CD4-positive, alpha-beta T cell (primary cell): ENCODE data around the gene GTF2H4. TPM values are rescaled to one million over a fixed set of nuclear protein-coding genes. Genes with fewer than 3 reads are reported as not detected.

Experiments
- ATAC-seq: fragments of 200-7000 bp; cut with Tn5 transposase; one replicate; pipeline ENCODE4 v1.10.0; 2022; ENCODE audit warnings: mild to moderate bottlenecking; ENCODE audit not compliant: poor library complexity
- CTCF ChIA-PET: fragments of 350-600 bp; sonication (Branson Sonifier 250); formaldehyde crosslinking; loops from one replicate; lab custom pipeline; 2021; ENCODE audit warnings: antibody characterized with exemption, inconsistent platforms; lab: Charles Lee
- POLR2A ChIA-PET: fragments of 350-600 bp; sonication (Branson Sonifier 250); formaldehyde crosslinking; loops from one replicate; lab custom pipeline; 2021; ENCODE audit warnings: antibody characterized with exemption, inconsistent platforms; lab: Charles Lee
- DNase-seq, 14 experiments: peaks; one replicate each; pipeline ENCODE4 v3.0.0-alpha.2; 2013 to 2020; ENCODE audit warnings: mixed read lengths in 2 of 14
- H3K27ac ChIP-seq, 2 donors: one replicate each; pipeline versions ENCODE4 v1.5.1 to v1.7.0; 2013; ENCODE audit warnings: low read length in 2 of 2, low read depth in 1 of 2, mild to moderate bottlenecking in 1 of 2
- H3K27me3 ChIP-seq, 2 experiments: 1 replicate in 1 of 2; 2 replicates in 1 of 2; pipeline versions ENCODE4 v1.6.1 to v1.7.0; 2013; ENCODE audit warnings: low read length in 2 of 2, control low read depth in 1 of 2, mild to moderate bottlenecking in 1 of 2, moderate library complexity in 1 of 2; ENCODE audit not compliant: insufficient read depth in 2 of 2, control insufficient read depth in 1 of 2
- H3K36me3 ChIP-seq: one replicate; pipeline ENCODE4 v1.6.1; 2013; ENCODE audit warnings: low read length, control low read depth; ENCODE audit not compliant: insufficient read depth
- H3K4me1 ChIP-seq: one replicate; pipeline ENCODE4 v1.6.1; 2013; ENCODE audit warnings: low read length, control low read depth; ENCODE audit not compliant: insufficient read depth
- H3K4me3 ChIP-seq: one replicate; pipeline ENCODE4 v1.5.1; 2013; ENCODE audit warnings: mild to moderate bottlenecking, low read length, moderate library complexity
- H3K9me3 ChIP-seq, 2 experiments: 1 replicate in 1 of 2; 2 replicates in 1 of 2; pipeline versions ENCODE4 v1.6.1 to v1.7.0; 2013; ENCODE audit warnings: low read length in 2 of 2, mild to moderate bottlenecking in 2 of 2, control low read depth in 1 of 2, moderate library complexity in 1 of 2; ENCODE audit not compliant: control insufficient read depth in 1 of 2, insufficient read depth in 1 of 2
- H3K27ac Mint-ChIP-seq: one replicate; pipeline ENCODE4 v1.8.0; 2020; ENCODE audit warnings: mixed read lengths
- H3K27me3 Mint-ChIP-seq: one replicate; pipeline ENCODE4 v1.8.0; 2021; ENCODE audit warnings: mixed read lengths
- H3K36me3 Mint-ChIP-seq: one replicate; pipeline ENCODE4 v1.8.0; 2021; ENCODE audit warnings: low read depth, mixed read lengths
- H3K4me1 Mint-ChIP-seq: one replicate; pipeline ENCODE4 v1.8.0; 2021; ENCODE audit warnings: low read depth, mixed read lengths
- H3K4me3 Mint-ChIP-seq: one replicate; pipeline ENCODE4 v1.8.0; 2020; ENCODE audit warnings: mild to moderate bottlenecking, mixed read lengths
- H3K9me3 Mint-ChIP-seq: one replicate; pipeline ENCODE4 v1.8.0; 2020; ENCODE audit warnings: mixed read lengths
- intact Hi-C, 2 experiments: fragments of 100-400 bp; cut with DNase I in 1 of 2; cut with micrococcal nuclease in 1 of 2; formaldehyde crosslinking; loops; one replicate each; pipeline versions ENCODE4 v1.15.1 to v1.9.0; 2023 to 2025; cut with DNase I, micrococcal nuclease
- total RNA-seq, 174 experiments: library from RNA in 2 of 174; stranded (reverse) in 2 of 174; gene quantifications; one replicate each; pipeline ENCODE4 v1.2.3 and lab custom pipeline; 2021 to 2026
- TF ChIP-seq, protein P1 (sequence below): fragments of 200-600 bp; IDR thresholded peaks from one replicate; pipeline ENCODE4 v1.8.0; 2022; ENCODE audit warnings: antibody characterized with exemption, mild to moderate bottlenecking

GTF2H4 gene
- total RNA-seq, 2 experiments from 2014 or later = 7.7 to 10.7 TPM

DNA sequence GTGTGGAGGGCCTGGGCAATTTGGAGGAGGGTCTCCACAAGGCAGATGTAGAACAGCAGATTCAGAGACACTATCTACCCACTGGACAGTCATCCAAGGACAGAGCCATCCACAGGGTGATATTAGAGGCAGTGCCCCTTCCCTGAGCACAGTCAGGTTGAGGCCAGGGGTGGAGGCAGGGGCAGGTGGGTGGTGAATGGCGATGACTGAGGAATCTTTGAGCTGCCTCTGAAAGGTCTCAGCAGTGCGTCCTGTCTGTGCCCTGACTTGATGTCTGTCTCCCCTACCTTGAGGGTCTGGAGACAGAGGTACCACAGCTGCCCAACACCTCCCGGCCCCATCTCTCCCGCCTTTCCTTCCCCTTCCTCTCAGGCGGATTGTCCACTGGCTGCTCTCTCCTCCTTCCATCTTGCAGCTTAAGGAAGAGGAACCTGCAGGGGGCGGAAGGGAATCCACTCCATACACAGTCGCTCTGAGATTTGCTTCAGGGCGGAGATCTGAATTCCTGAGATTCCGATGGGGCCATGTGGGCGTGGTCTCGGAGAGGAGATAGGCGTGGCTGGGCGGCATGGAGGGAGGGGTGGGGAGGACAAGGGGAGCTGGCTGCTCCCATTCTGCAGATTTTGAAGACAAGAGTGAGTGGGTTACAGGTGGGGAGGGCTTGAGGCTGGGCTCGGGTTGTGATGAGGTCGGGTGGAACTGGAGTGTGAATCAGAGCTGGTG, 34.5 kb downstream of the GTF2H4 start:
- intact Hi-C loops = no loop called here
- peaks cover 38 to 46% of the 10 kb centered on the region in 2 experiments for H3K27me3 ChIP-seq
- CTCF ChIA-PET = interaction anchor here (1.2 kb wide), 1 partner anchor 144 kb away, joined by 3 read pairs; no protein-coding TSS in a partner anchor

DNA sequence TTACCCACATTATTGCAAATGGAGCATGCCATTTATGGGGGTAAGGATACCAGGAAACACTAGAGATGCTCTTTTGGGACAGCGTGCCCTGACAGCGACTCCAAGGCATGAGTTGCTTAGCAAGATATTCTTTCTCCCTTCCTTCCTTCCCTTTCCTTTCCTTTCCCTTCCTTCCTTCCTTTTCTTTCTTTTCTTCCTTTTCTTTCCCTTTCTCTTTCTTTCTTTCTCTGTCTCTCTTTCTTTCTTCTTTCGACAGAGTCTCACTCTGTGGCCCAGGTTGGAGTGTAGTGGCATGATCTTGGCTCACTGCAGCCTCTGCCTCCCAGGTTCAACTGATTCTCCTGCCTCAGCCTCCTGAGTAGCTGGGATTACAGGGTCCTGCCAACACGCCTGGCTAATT, 36.0 kb downstream of the GTF2H4 start:
- TF ChIP-seq, protein P1, sequence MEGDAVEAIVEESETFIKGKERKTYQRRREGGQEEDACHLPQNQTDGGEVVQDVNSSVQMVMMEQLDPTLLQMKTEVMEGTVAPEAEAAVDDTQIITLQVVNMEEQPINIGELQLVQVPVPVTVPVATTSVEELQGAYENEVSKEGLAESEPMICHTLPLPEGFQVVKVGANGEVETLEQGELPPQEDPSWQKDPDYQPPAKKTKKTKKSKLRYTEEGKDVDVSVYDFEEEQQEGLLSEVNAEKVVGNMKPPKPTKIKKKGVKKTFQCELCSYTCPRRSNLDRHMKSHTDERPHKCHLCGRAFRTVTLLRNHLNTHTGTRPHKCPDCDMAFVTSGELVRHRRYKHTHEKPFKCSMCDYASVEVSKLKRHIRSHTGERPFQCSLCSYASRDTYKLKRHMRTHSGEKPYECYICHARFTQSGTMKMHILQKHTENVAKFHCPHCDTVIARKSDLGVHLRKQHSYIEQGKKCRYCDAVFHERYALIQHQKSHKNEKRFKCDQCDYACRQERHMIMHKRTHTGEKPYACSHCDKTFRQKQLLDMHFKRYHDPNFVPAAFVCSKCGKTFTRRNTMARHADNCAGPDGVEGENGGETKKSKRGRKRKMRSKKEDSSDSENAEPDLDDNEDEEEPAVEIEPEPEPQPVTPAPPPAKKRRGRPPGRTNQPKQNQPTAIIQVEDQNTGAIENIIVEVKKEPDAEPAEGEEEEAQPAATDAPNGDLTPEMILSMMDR = no peak
- Histone ChIP-seq H3K4me3 (no peak overlapping the region), H3K27ac (no peak overlapping the region), H3K27me3 (peaks cover 38 to 46% of the 10 kb centered on the region in 2 experiments), H3K4me1 (peaks cover 4% of the 10 kb centered on the region), H3K36me3 (no peaks in the 10 kb centered on the region), H3K9me3 (peaks cover 0 to 3% of the 10 kb centered on the region in 2 experiments)
- Mint-ChIP-seq H3K9me3 (no peaks in the 10 kb centered on the region), H3K4me3 (no peak overlapping the region), H3K36me3 (no peaks in the 10 kb centered on the region), H3K27me3 (peaks cover 80% of the 10 kb centered on the region), H3K4me1 (no peaks in the 10 kb centered on the region), H3K27ac (no peak overlapping the region)
- no peak for DNase-seq
- intact Hi-C loops = no loop called here
- ChIA-PET CTCF (no interaction called here), POLR2A (no interaction called here)
- ATAC-seq = no peak

More for the DNA sequence above, 34.5 kb downstream of the GTF2H4 start:
- H3K36me3 Mint-ChIP-seq = no peaks in the 10 kb centered on the region
- H3K36me3 ChIP-seq = no peaks in the 10 kb centered on the region
- ATAC-seq (no peak), DNase-seq (peak in 3 of 14 experiments; percentile 16 to 33 (median 18))
- no peak overlapping the region for H3K27ac Mint-ChIP-seq
- H3K9me3 Mint-ChIP-seq = no peaks in the 10 kb centered on the region
- peaks cover 4% of the 10 kb centered on the region for H3K4me1 ChIP-seq
- peaks cover 71% of the 10 kb centered on the region for H3K27me3 Mint-ChIP-seq
- H3K4me3 ChIP-seq = no peak overlapping the region
- H3K9me3 ChIP-seq = peaks cover 0 to 3% of the 10 kb centered on the region in 2 experiments
- POLR2A ChIA-PET = interaction anchor here (1.1 kb wide), 1 partner anchor 100 kb away, joined by 3 read pairs; no protein-coding TSS in a partner anchor
- H3K4me1 Mint-ChIP-seq = no peaks in the 10 kb centered on the region
- H3K4me3 Mint-ChIP-seq = no peak overlapping the region
- TF ChIP-seq, protein P1 = no peak
- no peak overlapping the region for H3K27ac ChIP-seq

DNA sequence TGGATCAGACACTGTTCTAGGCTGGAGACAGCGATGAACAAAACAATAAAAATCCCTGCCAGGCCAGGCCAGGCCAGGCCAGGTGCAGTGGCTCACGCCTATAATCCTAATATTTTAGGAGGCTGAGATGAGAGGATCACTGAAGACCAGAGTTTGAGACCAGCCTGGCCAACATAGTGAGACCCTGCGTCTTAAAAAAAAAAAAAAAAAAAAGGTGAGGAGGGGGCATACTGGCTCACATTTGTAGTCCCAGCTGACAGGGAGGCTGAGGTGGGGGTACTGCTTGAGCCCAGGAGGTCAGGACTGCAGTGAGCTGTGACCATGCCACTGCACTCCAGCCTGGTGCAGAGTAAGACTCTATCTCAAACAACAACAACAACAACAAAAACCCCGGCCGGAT, 37.3 kb downstream of the GTF2H4 start:
- Histone ChIP-seq H3K4me3 (no peak overlapping the region), H3K27me3 (peaks cover 37 to 38% of the 10 kb centered on the region in 2 experiments), H3K36me3 (no peaks in the 10 kb centered on the region), H3K9me3 (peaks cover 0 to 3% of the 10 kb centered on the region in 2 experiments), H3K27ac (no peak overlapping the region), H3K4me1 (peaks cover 4% of the 10 kb centered on the region)
- Mint-ChIP-seq H3K27me3 (peaks cover 83% of the 10 kb centered on the region), H3K36me3 (no peaks in the 10 kb centered on the region), H3K4me1 (no peaks in the 10 kb centered on the region), H3K4me3 (no peak overlapping the region), H3K27ac (no peak overlapping the region), H3K9me3 (no peaks in the 10 kb centered on the region)
- CTCF ChIA-PET = no interaction called here
- no peak for ATAC-seq
- TF ChIP-seq, protein P1 = no peak
- POLR2A ChIA-PET = no interaction called here
- DNase-seq = no peak
- intact Hi-C loops = no loop called here
